Measurements from ENCODE around the gene PLA2G2C. TPM values are rescaled to one million over a fixed set of nuclear protein-coding genes. Genes with fewer than 3 reads are reported as not detected.

Gene PLA2G2C, protein sequence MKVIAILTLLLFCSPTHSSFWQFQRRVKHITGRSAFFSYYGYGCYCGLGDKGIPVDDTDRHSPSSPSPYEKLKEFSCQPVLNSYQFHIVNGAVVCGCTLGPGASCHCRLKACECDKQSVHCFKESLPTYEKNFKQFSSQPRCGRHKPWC
- not detected in 2 replicates for total RNA-seq
- polyA plus RNA-seq = not detected in 2 replicates
- polyA plus RNA-seq (2011; cell fraction: cytosol; rRNA removed) = not detected in 2 replicates
- not detected in 2 replicates for polyA plus RNA-seq (2011; cell fraction: nucleus; rRNA removed)
- not detected in 2 replicates for polyA plus RNA-seq (2012)
- not detected in 2 replicates for polyA minus RNA-seq
- polyA minus RNA-seq (2011; cell fraction: cytosol; rRNA and poly(A)+ RNA removed) = not detected
- not detected in 2 replicates for polyA minus RNA-seq (2011; cell fraction: nucleus; rRNA and poly(A)+ RNA removed)
- not detected for Bru-seq, nascent RNA
- not detected for BruChase-seq, experiment 1, labeled RNA remaining after a 6-hour chase
- BruChase-seq, experiment 2, labeled RNA remaining after a 2-hour chase = not detected
- long read RNA-seq = 0 reads

DNA sequence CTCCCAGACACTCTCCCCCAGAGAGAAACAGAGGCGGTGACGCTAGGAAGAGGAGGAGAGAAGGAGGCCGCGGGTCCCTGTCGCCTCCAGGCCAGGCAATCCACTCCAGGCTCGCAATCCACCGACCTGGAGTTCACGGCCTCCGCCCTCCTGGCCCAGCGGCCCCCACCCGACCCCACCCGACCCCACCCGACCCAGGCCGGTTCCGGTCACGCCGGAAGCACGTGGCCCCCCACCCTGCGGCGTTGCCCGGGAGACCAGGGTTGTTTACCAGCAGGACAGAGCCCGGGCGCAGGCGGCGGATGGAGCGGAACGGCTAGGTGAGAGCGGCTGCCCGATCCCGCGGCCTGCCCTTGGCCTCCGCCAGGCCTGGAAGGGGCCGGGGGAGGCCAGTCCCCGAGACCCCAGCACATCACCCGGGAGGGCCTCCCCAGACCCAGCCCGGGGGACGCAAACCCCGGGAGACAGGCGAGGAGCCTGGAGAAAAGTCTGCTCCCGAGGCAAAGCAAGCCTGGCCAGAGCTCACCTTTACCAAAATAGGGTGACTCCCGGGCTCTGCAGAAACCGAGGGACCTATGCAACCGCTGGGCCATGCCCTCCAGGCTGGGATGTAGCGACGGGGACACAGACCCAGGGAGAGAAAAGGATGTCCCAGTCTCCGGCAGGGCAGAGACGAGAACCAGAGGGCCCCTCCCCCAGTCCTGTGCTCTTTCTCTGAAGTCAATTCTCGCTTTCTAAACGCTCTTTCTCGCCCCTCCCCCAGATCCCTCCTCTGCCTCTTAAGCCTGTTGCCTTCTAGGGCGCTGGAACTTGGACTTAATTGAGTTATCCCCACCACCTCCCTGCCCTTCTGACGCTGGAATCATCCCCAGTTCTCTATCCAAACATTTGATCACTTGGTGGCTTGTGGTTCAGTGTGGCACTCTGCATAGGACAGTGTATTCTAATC lies at the start of gene PLA2G2C, which contains the start of gene UBXN10:
TSS of gene PLA2G2C (minus strand) at position 685 of the 949 bp plus-strand sequence. CDS start 9,155 bp downstream, outside the sequence.
TSS of gene UBXN10 (plus strand) at position 263 of the 949 bp plus-strand sequence. CDS start 4,466 bp downstream, outside the sequence.
- TF ChIP-seq POLR2AphosphoS5 (IDR thresholded peaks at IDR 0.05; ENCODE audit: insufficient read depth, low read depth, low read length) = no peak
- TF ChIP-seq FOS (IDR thresholded peaks at IDR 0.05; ENCODE audit: borderline replicate concordance, insufficient read depth, low read length) = no peak
- TF ChIP-seq MAX (IDR thresholded peaks at IDR 0.05; ENCODE audit: insufficient read depth, insufficient read length) = no peak
- TF ChIP-seq EZH2 (IDR thresholded peaks at IDR 0.05; ENCODE audit: borderline replicate concordance, low read depth, low read length, severe bottlenecking) = no peak
- H3K4me2 ChIP-seq (ENCODE audit: insufficient read depth, low read length) = no peak within 1 kb of the TSS
- H3K9ac ChIP-seq (replicated peaks; ENCODE audit: extremely low read depth, insufficient read depth, low read length) = no peak within 1 kb of the TSS
- H3K9me3 ChIP-seq (replicated peaks; ENCODE audit: control insufficient read depth, insufficient read depth, low read length) = no peaks in the 10 kb centered on the region
- BruUV-seq (replicated peaks) = no TSS peak
- peaks cover 14 to 22% of the 10 kb centered on the region in 2 experiments for H3K27me3 ChIP-seq (ENCODE audit: control insufficient read depth in 2 of 2, insufficient read depth in 2 of 2, low read length in 2 of 2)
- dilution Hi-C loops (cut with MboI; ENCODE audit: extremely low pct_ligation_motif_present, low sequenced_read_pairs) (no loop called here), intact Hi-C loops (cut with micrococcal nuclease) (no loop called here)
- H4K20me1 ChIP-seq (replicated peaks; ENCODE audit: control insufficient read depth, extremely low read depth, insufficient read depth, low read length) = no peaks in the 10 kb centered on the region
- no peaks in the 10 kb centered on the region for H3K9me1 ChIP-seq (replicated peaks; ENCODE audit: control insufficient read depth, extremely low read depth, insufficient read depth, low read length)
- H3K4me1 ChIP-seq (ENCODE audit: control insufficient read depth, extremely low read depth, insufficient read depth, low read length) = peaks cover 4% of the 10 kb centered on the region
- H3K36me3 ChIP-seq (ENCODE audit: control insufficient read depth in 2 of 2, extremely low read depth in 1 of 2, insufficient read depth in 2 of 2, low read length in 2 of 2) = no peaks in the 10 kb centered on the region
- FAIRE-seq (no peak), DNase-seq (ENCODE audit: low read depth, low spot score) (no peak)
- H2AFZ ChIP-seq (ENCODE audit: low read depth, low read length) = no peak within 1 kb of the TSS
- CTCF ChIA-PET = interaction anchor here (1.2 to 2.0 kb wide), 2 partner anchors 10 to 265 kb away, joined by 3 to 7 read pairs; no protein-coding TSS in a partner anchor
- no peaks in the 10 kb centered on the region for H3K79me2 ChIP-seq (ENCODE audit: control insufficient read depth, insufficient read depth, low read length)
- POLR2A ChIA-PET = no interaction called here
- no peak within 1 kb of the TSS for H3K27ac ChIP-seq (ENCODE audit: insufficient read depth, low read depth, low read length)
- H3K4me3 ChIP-seq (replicated peaks in 1 of 3; ENCODE audit: insufficient read depth in 1 of 3, low read depth in 1 of 3, low read length in 3 of 3) = no peak within 1 kb of the TSS

Measured in endothelial cell of umbilical vein (primary cell).